ENCODE measurements around the gene DCST2.

GRCh38 chr1:155048449-155049334 lies 15.1 kb upstream of the DCST2 start:
- TF ChIP-seq CTCF (IDR thresholded peaks at IDR 0.05; ENCODE audit: insufficient read depth, low read length, poor library complexity, severe bottlenecking) (no peak), EZH2phosphoT487 (conservative IDR thresholded peaks at IDR 0.05; ENCODE audit: low read length) (no peak)

All from SU-DHL-6 (cell line).